Measurements from ENCODE around the gene NF2.

The NF2 gene

DNA sequence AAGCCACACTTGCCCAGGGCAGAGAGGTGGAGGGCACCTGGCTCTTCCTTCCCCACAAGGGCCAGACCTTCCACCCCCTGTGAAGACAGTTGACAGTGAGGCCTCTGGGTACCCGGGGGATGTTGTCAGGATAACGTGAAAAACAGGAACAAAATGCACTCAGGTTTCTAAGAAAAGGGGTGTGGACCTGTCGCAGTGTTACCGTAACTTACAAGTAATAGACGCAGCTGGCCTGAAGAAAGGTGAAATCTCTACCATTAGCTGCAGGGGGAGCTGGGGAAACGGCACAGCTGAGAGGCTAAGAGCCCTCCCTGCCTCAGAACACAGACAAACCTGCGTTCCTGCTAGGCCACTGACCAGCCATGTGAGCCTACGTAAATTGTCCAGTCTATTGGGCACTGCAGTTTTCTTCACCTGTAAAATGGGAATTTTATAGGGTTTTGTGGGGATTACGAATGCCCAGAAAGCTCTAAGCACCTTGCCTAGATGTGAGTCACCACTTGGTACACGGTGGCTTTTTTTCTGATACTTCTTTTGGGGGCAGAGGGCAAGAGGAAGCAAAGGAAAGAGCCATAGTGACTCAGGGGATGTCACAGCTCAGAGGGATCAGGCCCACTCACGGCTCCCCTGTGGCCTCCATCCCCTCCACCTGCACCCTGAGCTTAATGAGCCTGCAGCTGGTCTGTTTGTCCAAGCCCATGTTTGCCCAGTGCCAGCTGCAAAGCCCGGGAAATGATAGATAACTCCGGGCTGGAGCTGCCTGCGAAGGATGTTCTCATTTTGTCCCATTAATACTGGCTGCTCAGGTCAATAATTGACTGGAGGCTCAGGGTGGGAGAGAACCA lies 97.9 kb downstream of the NF2 start:
- no peak for DNase-seq

DNA sequence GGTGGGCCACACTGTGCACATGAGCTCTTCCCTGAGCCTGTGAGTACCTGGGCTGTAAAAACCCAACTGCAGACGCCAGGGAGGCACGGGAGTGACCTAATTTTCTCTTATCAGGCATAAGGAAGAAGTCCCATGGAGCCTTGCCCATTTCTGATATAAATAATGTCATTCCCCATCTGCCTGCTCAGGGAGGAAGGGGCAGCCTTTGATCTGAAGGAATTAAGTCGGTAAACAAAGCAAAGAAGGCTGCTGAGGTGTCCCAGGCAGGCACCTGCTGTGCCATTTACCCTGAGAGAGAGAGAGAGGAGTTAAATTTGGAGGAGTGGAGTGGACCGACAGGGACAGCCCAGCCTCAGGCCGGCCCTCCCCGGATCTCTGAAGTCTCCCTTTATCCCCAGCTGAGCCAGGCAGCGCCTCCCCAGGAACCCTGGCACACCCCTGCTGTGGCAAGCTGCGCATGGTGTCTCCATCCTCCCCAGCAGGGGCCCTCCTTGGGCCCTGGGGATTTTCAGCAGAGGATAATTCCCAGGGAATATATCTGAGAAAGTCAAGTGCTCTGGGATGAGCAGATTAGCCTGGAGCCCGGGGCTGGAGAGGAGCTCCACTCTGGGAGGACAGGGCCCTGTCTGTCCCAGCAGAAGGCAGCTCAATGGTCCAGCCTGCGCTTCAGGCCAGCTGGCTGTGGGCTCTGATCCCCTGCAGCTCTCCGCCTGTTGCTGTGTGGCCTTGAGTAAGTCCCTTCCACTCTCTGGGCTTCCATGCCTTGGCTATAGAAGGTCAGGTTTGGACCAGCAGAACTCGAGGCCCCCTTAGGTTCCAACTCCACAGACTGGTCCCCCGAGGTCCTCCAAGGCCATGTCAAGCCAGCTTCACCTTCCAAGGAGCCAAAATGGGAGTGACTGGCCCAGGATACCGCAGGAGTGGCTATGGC lies 98.8 kb downstream of the NF2 start:
- DNase-seq, result peak in 3 of 56 donors; percentile 21 to 31 (median 29)

DNA sequence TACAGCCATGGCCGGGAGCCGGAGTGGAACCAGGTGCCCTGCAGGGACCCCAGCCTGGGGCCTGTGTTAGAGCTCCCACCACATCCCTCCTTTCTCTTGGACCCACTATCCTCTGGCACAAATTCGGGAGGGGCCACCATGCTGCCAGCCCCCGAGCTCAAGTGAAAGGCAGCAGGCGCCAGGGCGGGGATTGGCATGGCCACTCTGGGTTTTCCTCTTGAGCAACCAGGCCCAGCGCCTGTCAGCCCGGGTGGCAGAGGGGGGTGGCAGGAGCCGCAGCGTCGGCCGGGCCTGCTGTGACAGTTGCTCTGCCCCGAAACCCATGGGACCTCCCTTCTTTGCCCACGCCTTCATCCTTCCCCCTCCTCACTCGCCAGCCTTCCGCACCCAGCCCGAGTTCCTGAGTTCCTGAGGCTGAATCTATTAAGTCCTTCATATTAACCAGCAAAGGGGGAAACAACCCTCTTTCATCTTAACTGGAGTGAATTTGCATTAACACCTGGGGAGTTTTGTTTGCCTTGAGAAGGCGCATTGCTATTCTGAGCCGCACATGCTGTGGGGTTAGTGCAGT lies 99.6 kb downstream of the NF2 start:
- peak in 28 of 56 donors; percentile 10 to 62 (median 30) for DNase-seq

DNA sequence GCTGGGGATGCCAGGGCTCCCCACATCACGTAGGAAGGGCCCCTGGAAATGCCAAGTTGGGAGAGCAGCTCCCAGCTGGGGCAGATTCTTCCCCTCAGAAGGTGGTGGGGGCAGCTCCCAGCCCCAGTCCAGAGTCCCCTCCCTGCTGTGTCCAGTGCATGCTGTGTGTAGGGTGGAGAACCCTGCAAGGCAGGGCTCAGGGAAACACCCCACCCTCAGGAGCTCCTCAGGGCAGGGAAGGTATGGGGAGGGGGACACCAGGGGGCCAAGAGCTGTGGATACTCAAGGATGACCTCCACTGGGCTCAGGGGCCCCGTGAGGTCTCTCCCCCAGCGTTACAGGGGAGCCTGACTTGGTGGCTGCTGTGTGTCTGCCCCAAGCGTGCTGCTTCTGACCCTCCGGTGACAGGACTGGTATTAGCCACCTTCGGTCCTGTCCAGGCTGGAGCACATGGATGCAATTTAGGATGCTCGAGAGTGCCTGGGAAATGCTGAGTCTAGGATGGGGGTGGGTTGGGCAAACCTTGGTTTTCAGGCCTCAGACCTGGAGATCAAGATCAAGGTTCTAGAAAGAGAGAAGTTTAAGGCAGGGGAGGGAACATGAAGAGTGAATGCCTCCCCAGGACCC lies 100.2 kb downstream of the NF2 start:
- no peak for DNase-seq

DNA sequence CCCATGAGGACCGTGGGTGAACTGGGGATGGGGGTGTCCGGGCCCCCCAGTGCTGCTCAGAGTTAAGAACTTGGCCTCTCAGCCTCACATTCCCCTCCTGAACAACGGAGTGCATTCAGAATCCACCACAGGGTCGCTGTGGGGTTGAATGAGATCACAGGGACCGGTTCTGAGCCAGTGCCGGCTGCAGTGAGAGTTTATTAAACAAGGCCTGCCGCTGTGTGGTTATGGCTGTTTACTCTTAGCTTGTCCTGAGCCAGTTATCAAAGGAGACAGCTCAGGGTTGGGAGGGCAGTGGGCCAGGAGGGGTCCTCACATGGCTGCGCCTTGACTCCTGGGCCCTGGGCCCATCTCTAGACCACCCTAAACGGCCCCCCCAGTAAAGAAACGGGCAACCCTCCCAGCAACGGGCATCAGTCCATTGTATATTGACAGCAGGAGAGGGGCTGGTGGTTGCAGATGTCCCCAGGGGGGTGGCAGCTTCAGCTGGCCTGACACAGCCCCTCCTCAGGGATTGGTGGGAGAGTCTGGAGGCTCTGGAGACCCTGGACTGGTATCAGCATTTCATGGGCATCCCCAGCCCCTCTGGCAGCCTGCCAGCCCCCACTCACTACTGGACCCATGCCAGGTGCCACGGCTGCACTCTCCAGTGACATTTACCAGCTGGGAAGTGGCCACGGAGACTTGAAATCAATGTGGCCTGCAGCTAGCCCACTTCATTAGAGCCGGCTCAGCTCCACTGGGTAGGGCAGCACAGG lies 101.3 kb downstream of the NF2 start:
- DNase-seq, result peak in 52 of 56 donors; percentile 34 to 88 (median 72)

DNA sequence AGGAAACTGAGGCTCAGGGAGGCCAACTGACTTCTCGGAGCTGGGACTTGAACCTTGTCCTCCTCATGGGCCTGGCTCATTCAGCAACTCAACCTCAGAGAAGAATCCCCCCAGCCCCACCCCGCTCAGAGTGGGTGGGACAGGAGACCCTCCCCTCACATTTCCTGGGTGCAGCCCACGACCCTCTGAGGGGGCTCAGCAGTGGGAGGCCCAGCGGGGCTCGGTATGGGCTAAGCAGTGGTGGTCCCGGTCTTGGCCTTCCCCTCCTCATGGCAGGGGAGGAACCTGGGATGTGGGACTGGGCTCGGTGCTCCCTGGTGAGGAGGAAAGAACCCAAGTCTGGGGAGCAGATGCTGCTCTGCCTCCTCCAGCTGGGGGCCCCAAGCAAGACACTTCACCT lies 102.2 kb downstream of the NF2 start:
- DNase-seq, result no peak

DNA sequence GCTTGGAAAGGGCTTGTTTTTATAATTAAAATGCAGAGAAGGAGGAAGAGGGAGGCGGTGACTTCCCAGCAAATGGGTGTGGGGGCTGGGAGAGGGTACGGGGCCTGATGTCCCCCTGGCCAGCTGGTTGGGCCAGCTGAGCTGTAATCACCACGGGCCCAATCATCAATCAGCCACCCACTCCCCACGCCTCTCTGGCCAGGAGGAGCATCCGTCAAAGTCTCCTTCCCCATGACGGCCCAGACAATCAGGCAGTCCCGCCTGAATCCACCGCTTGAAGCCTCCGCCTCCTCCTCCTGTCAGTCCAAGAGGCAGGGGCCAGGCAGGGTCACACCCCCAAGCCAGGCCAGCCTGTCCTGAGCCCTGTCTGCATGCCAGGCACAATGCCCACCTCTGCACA lies 103.1 kb downstream of the NF2 start:
- no peak for DNase-seq

DNA sequence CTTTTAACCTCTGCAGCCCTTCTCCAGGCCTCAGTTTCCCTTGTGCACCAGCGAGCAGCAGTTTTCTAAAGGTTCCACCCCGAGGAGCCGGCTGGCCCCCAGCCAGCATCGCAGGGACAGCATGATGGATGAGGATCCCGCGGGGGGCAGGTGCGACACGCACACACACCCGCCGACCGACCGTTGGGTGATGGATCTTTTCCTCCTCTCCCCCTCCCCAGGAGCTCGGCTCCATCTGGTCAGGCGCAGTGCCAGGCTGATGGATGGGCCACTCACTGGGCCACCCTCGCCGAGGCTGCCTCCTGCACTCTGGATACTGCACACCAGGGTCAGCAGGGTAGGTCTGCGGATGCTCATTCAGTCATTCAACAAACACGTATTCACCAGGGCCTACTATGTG lies 103.6 kb downstream of the NF2 start:
- DNase-seq, result no peak

DNA sequence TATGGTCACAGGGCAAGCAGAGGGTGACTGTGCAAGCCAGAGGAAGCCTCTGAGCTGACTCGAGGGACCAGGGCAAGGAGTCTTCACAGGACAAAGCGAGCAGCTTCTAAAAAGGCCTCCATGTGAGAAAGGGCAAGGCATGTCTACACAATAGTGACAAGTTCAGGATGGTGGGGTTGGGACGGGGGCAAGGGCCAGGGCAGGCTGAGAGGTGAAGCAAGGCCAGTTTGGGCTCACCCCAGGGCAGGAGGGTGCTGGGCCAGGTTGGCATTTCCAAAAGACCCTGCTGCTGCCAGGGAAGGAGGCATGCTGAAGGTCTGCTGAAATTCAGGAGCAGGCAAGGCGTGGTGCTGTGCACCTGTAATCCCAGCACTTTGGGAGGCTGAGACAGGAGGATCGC lies 104.0 kb downstream of the NF2 start:
- no peak for DNase-seq

DNA sequence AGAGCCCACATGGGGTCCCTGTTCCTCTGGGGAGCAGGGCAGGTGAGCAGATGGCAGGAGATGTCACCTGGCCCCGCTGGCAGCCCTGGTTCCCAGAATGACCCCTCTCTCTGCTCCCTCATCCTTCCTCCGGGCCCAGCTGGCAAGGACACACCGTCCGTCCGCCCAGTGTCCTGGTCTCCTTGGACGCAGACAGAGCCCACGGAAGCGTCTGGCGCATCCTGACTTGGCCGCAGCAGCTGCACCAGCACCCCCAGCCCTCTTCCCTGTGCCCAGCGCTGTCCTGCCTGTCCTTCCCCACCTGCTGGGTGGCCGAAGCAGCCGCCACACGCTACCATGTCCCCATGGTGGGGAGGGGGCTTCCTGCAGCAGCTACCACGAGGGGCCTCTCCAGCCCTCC lies 106.8 kb downstream of the NF2 start:
- no peak for DNase-seq

DNA sequence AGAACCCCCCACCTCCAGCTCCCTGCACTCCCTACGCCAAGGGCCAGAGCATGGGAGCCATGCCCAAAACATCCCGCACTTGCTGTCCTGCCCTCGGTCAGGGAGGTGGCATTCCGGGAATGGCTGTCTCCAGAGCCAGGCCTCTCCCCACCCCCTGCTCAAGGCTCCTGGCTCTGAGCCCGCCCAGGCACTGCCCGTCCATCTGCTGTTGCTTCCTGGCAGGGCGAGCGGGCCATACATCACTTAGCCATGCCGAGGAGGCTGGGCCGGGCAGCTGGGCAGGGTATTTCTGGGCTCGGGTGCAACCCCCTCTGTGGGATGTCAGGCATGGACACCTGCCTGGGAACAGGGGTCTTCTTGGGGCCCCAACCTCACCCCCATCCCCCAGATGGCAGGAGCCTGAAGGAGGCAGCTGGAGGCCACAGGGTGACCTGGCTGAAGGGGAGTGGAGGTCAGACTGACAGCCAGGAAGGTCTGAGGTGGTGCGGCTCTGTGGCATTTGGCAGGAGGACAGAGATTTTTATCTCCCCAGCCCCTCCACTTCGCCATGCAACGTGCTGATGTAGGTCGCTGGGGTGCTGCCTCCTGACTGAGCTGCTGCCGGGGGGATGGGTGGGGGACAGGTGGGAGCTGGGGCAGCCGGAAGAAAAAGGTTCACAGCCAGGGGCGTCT lies 107.6 kb downstream of the NF2 start:
- DNase-seq, result peak in 1 of 56 donors; percentile 15

DNA sequence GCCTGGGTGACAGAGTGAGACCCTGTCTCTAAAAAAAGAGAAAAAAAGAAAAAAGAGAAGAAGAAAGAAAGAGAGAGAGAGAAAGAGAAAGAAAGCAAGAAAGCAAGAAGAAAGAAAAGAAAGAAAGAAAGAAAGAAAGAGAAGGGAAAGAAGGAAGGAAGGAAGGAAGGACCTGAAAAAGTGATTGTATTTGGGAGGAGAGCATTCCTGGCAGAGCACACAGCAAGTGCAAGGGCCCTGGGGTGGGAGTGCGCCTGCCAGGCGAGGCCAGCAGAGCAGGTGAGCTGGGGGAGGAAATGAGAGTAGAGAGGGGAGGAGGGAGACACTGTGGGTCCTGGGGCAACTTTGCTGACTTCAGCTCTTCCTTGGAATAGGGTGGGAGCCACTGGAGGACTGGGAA lies 108.7 kb downstream of the NF2 start:
- DNase-seq, result no peak

DNA sequence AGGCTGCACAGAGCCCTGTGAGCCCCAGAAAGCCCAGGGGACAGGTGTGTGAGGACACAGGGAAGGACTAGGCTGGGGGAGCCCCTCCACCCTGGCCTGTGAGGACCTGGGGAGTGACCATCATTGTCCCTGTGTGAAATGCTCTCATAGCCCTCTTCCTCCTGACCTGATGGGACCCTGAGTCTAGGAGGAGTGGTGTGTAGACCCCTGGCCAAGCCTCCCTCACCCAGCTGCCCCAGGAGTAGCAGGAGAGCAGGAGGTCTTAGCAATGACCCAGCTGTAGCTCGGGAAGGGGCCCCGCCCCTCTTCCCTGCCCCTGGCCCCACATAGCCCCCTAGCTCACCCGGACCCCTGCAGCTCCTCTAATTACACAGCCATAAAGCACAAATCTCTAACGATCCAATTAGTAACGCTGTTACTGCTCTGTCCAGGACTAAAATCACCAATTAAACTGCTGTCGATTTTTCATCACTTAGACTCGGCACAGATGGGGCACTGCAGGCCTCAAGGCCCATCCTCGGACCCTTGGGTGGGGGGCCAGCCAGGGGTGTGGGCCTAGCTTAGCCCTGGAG lies 109.8 kb downstream of the NF2 start:
- no peak for DNase-seq

DNA sequence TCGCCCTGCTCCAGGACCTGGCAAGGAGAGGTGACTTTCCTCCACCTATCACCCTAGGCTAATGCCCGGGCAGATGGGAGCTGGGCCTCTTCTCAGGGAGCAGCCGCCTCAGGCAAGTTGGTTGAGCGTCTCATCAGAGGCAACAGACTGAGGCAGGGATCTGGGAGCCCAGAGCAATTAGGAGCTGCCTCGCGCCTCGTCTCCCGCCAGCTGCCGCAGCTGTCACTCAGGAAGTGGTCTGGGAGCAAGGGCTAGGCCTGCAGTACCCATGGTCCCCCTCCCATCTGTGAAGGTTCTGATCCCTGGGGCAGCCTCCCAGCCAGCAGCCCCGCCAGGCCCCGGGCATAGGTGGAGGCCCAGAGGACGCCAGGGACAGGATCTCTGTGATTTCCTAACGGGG lies 111.8 kb downstream of the NF2 start:
- DNase-seq, result no peak

DNA sequence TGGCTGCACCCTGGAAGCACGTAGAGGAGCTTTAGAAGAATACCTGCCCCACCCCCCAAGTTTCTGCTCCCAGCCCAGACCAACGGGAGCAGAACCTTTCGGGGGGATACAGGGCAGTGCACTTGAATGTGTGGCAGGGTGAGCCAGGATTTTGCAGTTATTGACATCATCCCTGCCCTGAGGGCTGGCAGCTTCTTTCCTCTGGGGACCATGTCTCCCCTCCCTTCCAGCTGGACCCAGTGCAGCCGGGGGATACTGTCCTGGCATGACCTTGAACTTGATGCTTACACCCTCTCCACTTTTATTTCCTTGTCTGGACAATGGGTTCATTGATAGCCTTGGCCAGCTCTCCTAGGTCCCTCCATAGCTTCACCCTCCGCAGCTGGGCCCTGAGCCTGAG lies 112.3 kb downstream of the NF2 start:
- no peak for DNase-seq

DNA sequence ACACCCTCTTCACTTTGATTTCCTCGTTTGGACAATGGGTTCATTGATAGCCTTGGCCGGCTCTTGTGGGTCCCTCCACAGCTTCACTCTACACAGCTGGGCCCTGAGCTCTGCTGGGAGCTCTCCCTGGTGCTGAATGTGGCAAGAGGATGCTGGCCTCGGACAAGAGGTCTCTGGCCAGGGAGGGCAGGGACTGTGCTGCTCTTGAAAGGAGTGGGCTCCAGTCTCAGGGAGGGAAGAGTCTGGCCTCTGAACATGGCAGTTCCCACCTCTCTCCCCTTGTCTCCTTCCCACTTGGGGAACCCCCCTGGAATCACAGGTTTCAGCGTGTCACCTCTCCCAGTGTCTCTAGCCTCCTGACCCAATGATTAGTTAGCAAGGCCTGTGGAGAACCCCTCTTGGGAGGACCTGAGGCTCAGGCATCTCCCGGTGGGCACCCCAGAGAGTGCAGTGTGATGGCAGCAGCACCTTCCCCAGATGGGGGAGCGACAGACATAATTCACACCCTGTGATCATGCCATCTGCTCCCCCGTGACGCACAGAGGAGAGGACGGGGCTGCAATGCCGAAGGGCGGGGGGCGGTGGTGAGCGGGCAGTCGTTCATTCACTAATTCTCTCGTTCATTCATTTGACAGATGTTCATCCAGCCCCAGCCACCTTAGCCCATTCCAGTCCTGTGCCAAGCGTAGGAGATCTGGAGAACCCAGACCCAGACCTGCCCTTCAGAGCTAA lies 113.5 kb downstream of the NF2 start:
- peak in 54 of 56 donors; percentile 13 to 85 (median 58) for DNase-seq

DNA sequence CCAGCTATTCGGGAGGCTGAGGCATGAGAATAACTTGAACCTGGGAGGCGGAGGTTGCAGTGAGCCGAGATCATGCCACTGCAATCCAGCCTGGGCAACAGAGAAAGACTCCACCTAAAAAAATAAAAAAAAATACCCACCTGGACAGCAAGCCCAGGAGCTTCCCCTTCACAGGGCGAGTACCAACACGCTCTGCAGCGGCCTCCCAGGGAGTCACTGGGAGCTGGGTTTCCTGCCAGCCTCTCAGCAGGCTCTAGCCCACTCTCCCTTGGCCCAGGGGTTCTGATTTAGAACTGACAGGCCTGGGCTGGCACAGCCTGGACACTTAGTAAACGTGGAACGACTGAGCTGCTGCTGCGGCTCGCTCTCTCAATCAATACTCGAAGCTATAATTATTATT lies 114.4 kb downstream of the NF2 start:
- DNase-seq, result no peak

DNA sequence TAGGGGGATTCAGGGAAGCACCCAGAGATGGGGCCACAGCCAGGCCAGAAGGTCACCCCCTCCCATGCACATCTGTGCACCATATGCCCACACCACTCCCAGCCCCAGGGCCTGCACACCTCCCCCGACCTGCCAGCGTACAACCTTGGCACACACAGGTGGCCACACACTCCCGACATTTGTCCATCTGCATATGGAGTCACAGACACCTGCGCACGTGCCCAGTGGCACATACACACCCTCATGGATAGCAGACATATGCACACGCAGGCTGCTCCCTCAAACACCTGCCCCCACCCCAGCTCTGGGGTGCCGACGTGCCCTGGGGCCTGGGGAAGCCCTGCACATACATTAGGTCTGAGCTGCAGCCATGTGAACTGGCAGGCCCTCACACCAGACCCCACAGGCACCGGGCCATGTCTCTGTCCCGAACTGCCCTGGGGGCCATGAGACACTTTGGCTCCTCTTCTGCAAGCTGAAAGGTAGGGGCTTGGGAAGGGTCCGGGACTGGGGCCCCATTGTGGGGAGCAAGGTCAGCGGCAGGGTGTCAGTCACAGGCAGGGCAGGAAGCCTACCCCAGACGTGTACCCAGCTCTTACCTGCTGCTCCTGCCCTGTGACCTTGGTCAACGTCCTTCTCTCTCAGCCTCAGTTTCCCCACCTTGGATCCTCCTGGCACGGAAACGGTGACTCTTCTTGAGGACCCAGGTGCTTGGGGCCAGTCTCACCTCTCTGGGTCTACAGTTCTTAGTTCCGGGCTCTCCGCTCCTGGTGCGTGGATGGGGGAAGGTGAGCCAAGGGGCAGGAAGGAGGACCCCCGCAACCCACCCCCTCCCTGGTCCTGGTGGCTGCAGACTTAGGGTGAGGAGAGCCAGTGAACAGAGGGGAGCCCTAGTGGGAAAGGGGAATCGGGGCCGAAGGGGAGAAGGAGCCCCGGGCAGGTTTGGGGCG lies 115.8 kb downstream of the NF2 start:
- DNase-seq, result no peak
